Measurements from ENCODE around the gene PLEKHA6.
A peak's percentile ranks its signal among the peaks of the same experiment; 100 is the strongest.

The PLEKHA6 gene, protein sequence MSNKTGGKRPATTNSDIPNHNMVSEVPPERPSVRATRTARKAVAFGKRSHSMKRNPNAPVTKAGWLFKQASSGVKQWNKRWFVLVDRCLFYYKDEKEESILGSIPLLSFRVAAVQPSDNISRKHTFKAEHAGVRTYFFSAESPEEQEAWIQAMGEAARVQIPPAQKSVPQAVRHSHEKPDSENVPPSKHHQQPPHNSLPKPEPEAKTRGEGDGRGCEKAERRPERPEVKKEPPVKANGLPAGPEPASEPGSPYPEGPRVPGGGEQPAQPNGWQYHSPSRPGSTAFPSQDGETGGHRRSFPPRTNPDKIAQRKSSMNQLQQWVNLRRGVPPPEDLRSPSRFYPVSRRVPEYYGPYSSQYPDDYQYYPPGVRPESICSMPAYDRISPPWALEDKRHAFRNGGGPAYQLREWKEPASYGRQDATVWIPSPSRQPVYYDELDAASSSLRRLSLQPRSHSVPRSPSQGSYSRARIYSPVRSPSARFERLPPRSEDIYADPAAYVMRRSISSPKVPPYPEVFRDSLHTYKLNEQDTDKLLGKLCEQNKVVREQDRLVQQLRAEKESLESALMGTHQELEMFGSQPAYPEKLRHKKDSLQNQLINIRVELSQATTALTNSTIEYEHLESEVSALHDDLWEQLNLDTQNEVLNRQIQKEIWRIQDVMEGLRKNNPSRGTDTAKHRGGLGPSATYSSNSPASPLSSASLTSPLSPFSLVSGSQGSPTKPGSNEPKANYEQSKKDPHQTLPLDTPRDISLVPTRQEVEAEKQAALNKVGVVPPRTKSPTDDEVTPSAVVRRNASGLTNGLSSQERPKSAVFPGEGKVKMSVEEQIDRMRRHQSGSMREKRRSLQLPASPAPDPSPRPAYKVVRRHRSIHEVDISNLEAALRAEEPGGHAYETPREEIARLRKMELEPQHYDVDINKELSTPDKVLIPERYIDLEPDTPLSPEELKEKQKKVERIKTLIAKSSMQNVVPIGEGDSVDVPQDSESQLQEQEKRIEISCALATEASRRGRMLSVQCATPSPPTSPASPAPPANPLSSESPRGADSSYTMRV

DNA sequence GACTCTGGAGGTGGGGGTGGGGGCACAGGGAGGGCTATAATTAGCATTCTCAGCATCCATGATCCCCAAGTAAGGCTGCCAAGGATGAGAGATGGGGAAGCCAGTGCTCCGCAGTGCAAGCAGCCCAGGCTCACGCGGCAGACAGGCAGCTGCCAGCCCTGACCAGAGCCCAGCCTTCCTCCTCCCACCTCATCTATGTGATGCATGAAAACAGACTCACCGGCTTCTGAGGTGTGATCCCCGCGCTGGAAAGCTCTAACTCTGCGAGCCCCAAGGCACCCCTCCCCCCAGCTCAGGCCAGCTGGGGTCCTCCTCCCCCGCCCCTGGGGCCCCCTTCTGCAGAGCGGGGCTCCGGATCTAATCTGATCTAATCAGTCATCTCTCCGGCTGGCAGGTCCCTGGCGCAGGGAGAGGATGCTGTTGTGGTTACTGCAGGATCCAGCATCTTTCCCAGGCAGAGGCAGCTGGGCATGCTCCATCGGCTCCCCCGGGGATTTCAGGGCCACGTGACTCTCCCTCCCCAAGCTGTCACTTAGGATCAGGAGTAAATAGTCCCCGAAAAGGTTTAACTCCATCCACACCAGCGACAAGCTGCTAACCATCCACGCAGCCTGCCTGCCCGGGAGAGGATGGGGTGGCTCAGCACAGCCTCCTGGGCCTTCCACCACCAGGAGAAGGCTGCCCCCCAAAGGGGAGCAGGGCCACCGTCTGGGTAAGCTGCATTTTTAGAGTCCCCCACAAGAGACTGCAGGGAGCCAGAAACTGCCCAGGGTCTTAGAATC lies at the start of gene PLEKHA6:
TSS of gene PLEKHA6 (minus strand) at position 456 of the 782 bp plus-strand sequence. CDS start 86,202 bp downstream, outside the sequence.
- DNase-seq, result peak; percentile 56

DNA sequence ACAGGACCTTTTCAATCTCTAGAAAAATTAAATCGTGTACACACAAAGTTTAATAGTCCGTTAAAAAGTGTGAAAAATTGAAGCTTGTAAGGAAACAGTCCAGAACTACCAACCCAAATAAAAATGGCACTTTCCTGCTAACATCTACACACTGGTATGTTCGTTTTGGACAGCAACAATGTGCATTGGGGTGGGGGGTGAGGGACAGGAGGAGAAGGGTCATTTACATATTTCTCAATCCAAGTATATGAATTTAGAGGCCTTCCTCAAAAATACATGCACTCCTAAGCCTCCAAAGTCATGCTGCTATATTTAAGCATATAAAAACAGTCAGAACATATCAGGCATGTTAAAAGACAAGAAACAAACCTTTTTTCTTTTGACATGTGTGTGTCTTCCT lies 49.4 kb upstream of the PLEKHA6 start:
- DNase-seq, result no peak

DNA sequence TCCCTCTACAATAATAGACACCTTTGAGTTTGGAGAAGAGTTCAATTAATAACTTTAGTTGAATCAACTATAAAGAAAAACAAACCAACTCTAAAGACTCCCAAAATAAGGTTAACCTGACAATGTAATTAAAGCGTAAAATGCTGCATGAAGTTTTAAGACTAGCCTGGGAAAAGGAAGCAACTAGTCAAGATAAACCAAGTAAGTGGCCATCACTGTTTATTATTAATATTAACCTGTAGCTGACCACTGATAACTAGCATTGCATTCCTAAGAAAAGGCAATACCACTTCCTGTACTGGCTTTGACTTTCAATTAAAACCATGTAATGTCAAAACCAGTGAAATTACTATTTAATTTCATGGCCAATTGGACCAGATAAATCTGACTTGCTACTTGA lies 48.9 kb upstream of the PLEKHA6 start:
- no peak for DNase-seq

DNA sequence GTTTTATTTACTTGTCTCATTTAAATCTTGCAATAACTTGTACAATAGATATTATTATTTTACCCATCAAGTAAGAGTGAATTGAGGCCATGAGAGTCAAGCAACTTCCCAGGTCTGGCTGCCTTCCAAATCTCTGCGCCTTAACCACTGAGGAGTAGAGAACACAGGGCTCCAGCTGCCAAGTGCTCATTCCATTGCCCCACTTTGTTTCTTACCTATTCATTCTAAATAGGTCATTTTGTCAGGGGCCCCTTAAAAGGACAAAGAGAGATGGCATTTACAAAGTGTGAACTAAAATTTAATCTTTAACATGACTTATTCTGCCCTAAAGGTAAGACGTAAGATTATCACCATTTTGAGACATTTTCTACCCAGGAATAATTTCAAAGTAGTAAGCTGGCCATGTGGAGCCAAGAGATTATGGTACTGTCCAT lies 48.4 kb upstream of the PLEKHA6 start:
- peak; percentile 68 for DNase-seq

DNA sequence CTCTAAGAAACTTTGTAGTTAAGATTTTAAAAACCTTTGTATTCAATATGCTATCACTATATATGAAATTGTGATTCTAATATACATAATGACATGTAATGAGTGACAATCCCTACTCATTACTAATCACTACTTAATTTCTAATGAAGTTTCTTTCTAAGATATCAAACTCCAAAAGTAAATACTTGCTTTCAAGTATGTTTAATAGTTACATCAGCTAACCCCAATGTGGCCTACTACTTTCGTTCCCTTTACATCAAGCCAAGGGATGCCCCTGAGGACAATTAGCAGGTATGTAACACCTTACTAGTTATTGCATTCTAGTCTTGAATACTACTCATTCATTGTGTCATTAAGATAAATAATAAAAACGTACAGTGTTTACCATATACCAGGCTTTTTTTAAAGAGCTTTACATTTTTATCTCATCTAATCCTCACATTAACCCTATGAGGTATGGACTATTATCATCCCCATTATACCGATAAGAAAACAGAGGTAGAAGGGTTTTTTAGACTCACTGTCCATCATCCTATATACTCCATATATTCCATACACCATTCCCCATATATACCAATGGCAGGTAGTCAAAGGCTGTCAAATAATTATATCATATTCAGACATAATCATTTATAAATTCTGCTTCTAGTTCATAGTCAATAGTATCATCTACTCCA lies 47.7 kb upstream of the PLEKHA6 start:
- DNase-seq, result no peak

DNA sequence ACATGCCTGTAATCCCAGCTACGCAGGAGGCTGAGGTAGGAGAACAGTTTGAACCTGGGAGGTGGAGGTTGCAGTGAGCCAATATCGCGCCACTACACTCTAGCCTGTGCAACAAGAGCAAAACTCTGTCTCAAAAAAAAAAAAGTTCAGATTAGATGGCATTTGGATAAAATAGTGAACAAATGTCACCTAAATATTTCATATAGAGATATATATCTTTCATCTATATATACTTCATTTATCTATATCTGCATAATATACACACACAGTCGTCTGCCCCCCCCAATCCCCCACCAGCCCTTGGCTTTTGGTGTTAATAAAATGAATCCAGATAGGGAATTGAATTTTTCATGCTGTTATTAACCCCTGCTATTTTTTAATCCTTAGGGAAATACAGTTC lies 46.9 kb upstream of the PLEKHA6 start:
- no peak for DNase-seq

DNA sequence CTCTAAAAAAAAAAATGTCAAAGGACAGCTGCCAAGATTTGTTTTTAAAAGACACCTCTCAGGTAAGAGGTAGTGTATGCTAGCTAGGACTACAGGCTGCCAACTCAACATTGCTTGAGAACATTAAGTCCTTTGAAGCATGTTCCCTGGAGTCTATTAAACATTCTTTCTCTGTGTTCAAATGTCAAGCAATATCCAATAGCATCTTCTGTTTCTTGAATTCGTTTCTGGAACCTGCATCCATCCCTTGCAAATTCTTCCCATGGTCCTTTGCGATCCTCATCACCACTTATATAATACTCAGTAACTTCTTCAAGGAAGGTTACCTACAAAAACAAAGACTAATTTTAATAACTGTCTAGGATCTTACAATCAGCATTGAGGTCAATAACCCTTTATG lies 46.3 kb upstream of the PLEKHA6 start:
- DNase-seq, result no peak

DNA sequence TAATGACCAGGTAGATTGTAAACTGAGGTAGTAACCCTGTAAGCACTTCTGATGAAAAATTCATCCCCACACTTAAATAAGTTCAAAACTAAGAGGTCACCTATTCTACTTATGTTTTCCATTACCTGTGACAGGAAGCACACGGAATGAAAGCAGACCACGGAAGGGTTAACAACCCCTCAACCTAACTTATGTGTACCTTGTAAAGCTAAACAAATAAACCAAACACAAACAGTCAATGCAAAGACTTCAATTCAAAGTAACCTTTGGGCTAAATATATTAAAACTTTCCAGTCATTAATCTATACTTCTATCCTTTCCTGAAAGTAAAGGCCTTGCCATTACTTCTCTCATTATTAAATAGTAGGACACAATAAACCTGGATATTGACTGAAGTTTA lies 44.9 kb upstream of the PLEKHA6 start:
- no peak for DNase-seq

DNA sequence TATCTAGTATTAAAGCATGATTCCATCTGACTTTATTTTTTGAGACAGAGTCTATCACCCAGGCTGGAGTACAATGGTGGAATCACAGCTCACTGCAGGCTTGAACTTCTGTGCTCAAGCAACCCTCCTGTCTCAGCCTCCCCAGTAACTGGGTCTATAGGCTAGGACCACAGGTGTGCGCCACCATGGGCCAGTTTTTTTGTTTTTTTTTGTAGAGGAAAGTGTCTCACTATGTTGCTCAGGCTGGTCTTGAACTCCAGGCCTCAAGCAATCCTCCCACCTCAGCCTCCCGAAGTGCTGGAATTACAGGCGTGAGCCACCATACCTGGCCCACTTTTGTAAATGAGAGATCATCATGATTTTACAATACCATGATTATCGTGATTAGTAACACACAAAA lies 42.7 kb upstream of the PLEKHA6 start:
- no peak for DNase-seq

DNA sequence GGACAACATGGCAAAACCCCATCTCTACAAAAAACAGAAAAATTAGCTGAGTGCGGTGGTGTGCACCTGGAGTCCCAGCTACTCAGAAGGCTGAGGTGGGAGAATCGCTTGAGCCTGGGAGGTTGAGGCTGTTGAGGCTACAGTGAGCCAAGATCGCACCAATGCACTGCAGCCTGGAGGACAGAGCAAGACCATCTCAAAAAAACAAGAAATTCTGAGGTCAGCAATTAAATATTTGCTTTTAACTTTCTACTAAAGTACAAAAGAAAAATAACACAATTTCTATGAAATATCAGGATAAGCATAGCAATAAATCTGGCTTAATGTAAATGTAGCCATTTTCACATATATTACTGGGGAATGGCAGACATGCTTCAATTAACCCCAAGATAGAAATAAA lies 42.0 kb upstream of the PLEKHA6 start:
- DNase-seq, result no peak

DNA sequence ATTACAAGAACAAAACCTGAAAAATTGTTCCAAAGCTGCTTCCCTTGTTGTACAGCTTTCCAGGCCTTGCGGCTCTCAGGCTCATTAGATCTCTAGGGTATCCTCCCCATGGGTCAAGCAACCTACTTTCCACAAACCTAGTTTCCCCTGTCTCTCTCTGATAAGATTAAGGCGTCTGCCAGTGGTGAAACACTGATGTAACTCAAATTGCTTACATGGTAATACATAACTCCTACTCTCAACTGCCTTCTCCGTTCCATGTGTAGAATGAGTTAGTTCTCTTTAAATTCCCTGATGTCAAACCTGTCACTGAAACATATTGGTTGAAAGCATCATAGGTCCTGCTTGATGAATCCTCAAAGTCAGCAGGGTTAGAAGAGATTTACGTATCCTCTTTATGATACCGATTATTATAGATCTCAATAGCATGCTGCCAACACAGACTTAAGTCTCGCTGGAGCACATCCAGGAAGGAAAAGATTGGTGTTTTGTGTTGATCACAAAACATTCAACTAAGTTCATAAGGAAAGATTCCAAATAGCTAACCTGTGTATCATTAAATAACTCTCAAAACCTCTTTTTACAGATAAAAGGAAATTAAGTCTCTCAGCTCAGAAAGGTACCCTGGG lies 41.3 kb upstream of the PLEKHA6 start:
- DNase-seq, result no peak

DNA sequence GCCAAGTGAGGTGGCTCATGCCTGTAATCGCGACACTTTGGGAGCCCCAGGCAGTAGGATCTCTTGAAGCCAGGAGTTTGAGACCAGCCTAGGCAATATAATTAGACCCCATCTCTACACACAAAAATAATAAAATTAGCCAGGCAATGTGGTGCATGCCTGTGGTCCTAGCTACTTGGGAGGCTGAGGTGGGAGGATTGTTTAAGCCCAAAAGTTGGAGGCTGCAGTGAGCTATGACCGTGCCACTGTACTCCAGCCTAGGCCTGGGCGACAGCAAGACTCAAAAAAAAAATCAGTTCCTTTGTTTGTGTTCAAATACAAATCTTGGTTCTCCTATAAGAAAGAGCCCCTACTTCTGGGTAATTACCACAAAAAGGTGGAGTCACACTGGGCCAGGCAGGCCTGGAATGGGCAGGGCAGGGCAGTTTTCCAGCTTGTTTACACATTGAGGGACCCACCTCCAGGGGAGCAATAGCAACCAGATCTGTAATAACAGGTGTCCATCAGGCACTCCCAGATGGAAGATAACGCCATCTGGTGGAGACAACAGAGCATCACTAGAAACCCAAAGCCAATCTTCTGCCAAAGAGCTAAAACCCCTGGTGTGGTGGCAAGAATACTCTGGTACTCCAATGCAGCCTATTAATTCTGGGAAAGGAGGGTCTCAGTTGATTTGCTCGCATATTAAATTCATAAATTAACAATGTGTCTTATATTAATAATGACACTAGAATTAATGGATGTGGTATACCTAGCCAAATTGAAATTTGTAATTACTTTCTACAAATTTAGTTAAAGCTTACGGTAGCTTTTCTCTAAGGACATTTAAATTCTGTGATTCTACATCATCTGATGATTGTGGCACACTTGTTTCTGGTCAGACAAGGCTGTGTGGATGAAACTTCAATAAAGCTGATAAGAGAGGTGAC lies 38.7 kb upstream of the PLEKHA6 start:
- DNase-seq, result peak; percentile 64

DNA sequence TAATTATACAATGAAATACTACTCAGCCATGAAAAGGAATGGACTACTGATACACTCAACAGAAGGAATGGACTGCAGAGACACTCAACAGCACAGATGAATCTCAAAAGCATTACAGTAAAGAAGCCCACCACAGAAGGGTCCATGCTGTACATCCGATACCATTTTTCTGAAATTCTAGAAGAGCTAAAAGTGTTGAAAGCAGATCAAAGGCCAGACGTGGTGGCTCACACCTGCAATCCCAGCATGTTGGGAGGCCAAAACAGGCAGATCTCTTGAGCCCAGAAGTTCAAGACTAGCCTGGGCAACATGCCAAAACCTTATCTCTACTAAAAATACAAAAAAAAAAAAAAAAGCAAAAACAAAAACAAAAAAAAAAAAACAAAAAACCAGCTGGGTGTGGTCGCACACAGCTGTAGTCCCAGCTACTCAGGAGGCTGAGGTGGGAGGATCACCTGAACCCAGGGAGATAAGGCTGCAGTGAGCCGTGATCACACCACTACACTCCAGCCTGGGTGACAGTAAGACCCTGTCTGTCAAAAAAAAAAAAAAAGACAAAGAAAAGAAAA lies 36.4 kb upstream of the PLEKHA6 start:
- no peak for DNase-seq

DNA sequence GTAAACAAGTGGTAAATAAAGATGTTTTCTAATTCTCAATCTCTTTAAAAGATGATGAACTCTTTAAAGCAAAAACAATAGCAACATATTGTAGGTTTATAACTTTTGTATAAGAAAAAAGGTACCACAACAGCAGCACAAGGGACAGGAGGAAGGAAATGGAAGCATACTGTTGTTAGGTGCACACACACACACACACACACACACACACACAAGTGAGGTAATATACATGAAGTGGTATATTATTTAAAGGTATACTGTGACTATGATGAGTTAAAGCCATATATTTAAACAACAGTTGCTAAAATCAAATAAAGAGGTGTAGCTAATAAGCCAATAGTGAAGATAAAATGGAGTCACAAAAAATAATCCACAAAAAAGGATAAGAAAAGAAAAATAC lies 31.9 kb upstream of the PLEKHA6 start:
- DNase-seq, result no peak

DNA sequence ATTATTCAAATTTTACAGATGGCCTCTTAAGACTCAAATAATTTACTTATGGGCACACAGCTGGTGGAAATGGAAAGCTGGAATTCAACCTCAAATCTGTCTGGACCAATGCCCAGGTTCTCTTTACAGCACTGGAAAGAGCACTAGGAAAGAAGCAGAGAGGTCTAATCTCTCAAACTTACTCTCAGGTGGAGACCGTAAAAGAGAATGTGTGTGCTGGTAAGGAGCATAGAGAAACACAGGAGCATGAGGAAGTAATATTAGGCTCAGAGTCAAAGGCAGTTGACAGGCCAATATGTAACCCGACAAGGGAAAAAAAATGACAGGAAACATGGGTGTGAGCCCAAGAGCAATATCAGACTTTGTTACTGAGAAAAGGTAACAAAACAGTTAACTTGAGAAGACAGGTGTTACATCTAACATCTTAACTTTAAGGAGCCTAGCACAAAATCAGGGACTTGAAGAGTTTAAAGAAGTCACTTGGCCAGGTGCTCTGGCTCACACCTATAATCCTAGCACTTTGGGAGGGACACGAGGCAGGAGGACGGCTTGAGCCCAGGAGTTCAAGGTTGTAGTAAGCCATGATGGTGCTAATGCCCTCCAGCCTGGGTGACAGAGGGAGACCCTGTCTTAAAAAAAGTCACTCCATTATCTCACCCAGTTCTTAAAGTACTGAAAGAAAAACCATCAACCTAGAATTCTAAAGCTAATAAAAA lies 31.2 kb upstream of the PLEKHA6 start:
- DNase-seq, result no peak

DNA sequence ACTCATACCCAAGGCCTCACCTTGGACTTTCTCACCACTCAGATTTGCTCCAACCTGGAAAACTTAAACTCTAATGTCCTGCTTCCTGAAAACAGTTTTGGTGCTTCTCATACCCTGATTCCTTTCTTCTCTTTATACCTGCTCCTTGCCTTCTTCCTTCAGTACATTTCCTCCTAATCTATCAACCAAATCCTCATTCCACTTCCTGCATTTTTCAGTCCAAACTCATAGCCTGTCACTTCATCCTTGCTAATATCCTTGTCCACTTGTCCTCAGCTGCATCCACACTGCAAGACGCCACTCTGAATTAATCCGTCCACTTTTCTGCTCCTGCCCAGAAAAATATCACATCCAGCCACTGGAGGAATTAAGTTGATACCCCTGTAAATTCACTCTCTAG lies 26.0 kb upstream of the PLEKHA6 start:
- DNase-seq, result no peak

DNA sequence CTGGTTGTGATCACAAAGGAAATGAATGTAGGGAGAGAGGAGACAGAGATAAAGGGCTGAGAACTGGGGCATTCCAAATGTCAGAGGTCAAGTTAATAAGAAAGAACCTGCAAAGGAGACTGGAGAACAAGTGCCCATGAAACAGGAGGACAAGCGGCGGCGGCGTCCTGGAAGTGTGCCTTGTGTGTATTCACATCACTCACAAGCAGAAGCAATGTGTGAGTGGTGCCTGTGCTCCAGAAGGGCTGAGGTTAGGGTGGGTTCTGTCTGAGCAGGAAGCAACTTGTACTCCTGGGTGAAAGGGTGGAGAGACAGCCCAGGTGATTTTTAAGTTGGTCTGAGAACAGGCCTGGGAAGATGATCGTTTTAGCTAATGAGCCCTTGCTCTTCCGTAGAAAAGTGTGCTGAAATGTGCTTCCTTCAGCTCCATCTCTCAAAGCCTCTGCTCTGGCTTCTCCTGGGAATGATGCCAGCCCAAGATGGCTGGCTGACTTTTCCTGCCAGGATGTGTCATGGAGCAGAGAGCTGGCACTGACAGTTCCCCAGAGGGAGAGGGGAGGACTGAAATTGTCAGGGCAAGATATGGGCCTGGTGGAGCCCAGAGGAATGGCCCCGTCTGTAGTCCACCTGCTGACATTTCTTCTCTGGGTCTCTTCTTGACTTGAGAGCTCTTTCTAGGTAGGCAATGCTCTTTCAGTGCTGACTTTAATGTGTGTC lies 25.1 kb upstream of the PLEKHA6 start:
- DNase-seq, result no peak

DNA sequence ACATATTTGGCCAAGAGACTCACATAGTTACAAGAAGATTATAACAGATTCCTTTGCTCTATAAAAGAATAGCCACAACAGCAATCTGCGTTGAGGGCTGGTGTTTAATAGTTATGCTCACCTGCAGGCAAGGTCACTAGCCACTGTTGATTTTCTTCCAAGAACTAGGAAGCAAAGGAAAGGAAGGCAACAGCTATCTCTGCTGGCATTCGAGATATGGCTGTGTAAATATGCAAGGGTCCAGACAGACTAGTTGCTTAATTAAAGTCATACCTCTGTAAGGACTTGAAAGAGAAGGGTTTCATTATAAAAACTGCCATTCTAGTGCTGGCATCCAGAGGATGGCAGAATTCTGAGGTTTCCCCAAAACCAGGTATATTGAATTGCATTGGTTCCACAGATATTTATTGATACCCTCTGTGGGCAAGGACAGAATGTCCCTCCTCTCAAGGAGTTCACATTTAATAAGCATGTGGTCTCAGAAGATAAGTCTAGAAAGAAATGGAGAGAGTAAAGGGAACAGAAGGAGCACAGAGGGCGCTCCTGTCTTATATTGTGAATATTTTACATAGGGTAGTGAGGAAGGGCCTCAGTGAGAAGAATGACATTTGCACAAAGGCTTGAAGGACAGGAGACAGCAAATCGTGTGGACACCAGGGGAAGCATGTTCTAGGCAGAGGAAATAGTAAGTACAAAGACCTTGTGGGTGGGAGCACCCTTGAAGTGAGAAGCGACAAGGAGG lies 23.6 kb upstream of the PLEKHA6 start:
- DNase-seq, result no peak

Data from femur (tissue), 1 donor.